CD4-positive, alpha-beta T cell treated with Interleukin-6 at 100 ng/mL for 8 hours (primary cell): ENCODE results near the gene ADGRV1.
A peak's percentile ranks its signal among the peaks of the same experiment; 100 is the strongest.

Experiments
- DNase-seq: peaks from one replicate; pipeline ENCODE4 v3.0.0-alpha.2; 2020; ENCODE audit warnings: mixed read lengths, low spot score

Gene ADGRV1

GRCh38 chr5:90558344-90559192, at the start of gene ADGRV1:
TSS of gene ADGRV1 (plus strand) at chr5:90558797. CDS start at chr5:90558896, 99 bp downstream.
- DNase-seq: no peak

DNA sequence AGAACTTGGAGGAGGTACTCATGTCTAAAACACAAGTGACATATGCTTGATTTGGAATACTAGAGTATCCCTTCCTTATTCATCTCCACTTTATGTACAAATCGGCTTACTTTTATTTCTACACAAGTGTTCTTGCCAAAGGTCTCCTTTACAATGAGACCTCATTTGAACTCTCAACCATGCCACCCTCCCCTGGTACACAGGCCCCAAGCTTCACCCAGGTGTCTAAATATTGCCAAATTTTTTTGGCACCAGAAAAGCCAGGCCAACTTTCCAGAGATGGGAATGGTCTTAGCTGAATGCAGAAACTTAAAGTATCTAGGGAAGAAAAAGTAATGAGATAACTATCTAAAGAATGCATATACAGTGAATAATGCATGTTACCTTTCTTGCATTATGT, 48.2 kb upstream of the ADGRV1 start:
- no peak for DNase-seq

GRCh38 chr5:90514520-90514919, 44.1 kb upstream of the ADGRV1 start:
- DNase-seq: no peak

DNA sequence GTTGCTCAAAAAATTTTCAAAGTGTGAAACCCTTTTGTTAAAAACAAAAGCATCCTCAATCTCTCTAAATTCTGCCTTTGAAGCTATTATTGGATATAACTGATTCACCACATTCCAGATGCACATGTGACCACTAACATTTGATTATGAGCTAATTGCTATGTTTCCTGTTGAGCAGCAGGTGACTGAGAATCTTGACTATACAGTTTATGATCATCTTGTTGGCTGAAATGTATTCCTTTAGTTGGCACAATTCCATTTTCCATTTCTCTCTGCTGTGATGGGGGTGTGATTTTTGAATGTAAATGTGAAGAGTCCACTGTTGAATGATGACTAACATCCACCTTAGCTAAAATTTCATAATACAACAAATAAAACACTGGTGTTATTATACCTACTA, 39.9 kb upstream of the ADGRV1 start:
- DNase-seq: no peak

GRCh38 chr5:90519081-90519480, 39.5 kb upstream of the ADGRV1 start:
- no peak for DNase-seq

- DNase-seq: peak; percentile 6
These were observed 29.9 kb upstream of the ADGRV1 start for GRCh38 chr5:90528601-90529193.

- DNase-seq: peak; percentile 96
These were observed 29.2 kb upstream of the ADGRV1 start, which contains the start of gene LYSMD3 for GRCh38 chr5:90529194-90529938. TSS of gene LYSMD3 (minus strand) at chr5:90529584. CDS start at chr5:90525289, 4,295 bp downstream.

GRCh38 chr5:90529939-90530677, 28.5 kb upstream of the ADGRV1 start:
- peak; percentile 63 for DNase-seq

DNA sequence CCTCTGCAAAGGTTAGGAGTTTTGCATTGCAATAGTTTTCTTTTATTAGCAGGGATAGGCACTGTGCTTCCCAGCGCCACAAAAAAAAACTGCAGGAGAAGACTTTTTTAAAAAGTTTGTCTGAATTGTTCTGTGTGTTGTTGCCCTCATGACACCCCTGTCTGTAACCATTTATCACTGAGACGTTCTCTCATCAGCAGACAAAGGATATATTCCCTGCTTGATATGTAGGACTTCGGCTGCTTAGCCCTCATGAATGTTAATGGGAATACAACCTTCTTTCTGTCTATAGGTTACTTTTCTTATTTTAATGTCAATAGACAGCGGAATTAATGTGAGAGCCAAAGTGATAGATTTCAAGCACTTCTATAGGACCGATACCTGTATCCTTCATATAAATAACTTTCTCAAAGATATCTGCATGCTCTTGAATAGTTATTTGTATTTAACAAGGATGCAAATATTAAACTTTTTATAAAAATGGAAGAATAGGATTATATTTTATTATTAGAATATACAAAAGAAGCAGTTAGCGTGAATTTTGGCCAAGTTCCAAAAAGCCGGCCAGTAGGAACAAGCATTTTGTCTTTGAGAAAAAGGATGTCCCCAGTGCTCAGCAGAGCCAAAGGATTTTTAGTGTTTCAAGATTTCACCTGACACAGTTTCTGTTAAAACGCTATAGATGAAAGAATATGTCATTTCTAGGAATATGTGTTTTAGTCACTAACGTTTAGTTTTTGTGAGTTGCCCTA, 27.7 kb upstream of the ADGRV1 start:
- no peak for DNase-seq

DNA sequence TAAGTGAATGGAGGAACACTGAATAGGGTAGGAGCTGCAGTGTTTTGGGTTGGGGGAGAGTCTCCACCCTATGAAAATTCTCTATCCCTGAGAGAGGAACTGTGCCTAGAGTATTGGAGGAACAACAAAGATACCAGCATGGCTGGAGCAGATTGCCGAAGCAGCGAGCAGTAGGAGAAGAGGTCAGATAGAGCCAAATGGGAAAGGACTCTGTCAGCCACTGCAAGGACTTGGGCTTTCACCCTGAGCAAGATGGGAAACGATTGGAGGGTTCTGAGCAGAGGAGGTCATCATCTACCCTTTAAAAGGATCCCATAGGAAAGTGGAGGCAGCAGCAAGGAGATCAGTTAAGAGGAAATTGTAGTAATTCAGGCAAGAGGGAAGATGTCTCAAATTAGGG, 24.8 kb upstream of the ADGRV1 start:
- DNase-seq: no peak

GRCh38 chr5:90534922-90535321, 23.7 kb upstream of the ADGRV1 start:
- DNase-seq: no peak

DNA sequence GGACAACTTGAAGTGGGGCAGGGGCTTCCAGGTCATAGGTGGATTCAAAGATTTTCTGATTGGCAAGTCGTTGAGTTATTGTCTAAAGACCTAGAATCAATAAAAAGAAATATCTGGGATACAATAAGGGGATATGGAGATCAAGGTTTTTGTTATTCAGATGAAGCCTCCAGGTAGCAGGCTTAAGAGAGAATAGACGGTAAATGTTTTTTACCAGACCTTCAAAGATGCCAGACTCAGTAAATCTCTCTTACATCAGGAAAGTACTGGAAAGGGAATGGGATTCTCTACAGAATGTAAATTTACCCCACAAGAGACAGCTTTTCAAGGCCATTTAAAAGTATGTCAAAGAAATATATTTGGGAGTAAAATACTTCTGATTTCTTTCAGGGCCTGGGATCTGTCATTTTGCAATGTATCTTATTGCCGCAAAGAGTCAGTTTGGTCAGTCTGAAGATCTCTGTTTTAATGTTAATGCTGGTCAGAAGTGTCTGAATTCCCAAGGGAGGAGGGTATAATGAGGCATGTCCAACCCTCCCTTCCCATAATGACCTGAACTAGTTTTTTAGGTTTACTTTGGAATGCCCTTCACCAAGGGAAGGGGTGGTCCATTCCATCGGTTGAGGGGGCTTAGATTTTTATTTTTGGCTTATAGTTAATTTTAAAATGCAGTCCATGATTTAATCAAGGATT, 15.6 kb upstream of the ADGRV1 start:
- no peak for DNase-seq

DNA sequence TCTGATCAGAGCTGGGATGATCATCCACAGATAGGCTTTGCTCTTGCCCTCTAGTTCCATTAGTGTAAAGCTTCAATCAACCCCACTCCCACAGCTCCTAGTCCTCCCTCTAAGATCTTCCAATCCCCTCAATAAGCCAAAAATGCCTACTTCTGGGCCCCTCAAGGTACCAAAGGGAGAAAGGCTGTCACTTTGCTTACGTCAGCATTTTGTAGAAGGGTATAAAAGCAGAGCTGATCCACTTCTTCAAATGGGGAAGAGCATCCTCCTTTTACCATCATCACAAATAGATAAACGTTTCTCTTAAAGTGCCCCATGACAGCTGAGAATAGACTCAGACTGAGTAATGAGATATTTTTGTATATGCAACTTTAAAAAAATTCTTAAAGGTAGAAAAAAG, 13.1 kb upstream of the ADGRV1 start:
- DNase-seq: no peak

DNA sequence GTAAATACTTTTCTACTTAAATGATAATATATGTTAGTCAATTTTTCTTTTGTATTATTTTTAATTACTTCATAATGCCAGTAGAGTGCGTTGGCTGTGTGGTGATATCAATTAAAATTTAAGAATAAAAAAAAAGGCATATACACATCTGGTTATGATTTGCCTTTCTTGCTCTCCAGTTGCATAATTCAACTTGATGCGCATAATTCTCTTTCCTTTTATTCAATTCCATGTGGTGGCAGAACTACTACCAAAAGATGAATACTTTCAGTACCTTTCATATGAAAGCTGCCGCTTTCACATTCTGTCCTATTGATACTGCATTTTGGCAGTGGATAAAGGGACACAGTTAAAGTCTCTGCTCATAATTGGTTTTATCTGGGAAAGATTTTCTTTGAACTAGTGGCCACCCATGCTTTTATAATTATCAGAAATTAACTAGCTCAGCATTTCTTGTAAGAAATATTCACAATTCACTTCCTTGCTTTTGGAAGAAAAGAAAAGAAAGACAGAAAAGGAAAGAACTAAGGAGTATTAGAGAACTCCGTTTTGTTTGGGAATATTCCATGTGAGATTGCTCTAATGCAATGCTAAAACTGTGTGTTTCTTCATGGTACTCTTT, 12.3 kb upstream of the ADGRV1 start:
- DNase-seq: no peak

GRCh38 chr5:90547072-90547536, 11.5 kb upstream of the ADGRV1 start:
- DNase-seq: no peak

DNA sequence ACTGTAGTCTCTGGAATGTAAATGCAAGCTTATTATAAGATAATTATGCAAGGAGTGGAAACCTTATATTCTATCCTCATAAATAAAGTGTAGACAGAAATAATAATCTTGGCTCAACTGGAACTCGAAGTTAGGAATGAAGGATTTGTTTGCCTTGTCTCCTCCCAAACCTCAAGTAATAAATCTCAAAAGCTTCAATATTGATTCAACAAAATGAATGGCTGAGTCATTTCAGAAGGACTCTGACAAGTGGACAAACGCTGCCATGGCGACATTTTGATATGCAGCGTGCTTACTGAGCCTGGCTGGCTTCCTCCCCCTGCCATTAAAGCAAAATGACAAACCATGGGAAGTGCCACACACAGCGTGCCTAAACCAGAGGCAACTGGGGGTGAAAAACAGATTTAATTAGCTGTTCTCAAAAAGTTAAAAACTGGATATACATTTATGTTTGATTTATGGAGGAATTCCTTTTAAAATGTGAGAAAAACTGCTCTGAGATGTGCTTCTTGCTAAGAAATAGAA, 10.5 kb upstream of the ADGRV1 start:
- DNase-seq: no peak

DNA sequence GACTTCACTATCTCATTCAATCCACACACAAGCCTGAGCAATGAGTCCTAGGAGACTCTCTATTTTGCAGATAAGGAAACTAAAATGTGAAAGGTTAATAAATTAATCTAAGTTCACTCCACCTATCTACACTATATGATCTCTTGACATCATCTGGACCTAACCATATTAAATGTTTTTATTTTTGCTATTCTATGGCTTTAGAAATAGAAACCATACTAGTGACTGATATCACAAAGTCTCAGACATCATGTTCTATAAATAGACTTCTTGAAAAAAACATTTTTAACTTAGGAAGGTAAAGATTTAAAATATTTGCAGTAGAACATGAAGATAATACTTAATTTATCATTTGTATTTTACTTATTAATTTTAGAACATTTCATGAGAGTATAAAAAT, 9.4 kb upstream of the ADGRV1 start:
- no peak for DNase-seq

- no peak for DNase-seq
These were observed 8.8 kb upstream of the ADGRV1 start for GRCh38 chr5:90549729-90550275.

GRCh38 chr5:90550963-90551362, 7.6 kb upstream of the ADGRV1 start:
- DNase-seq: no peak

- DNase-seq: no peak
These were observed 7.2 kb upstream of the ADGRV1 start for GRCh38 chr5:90551376-90551775.
